ENCODE measurements around the gene OR56B4.

- TF ChIP-seq MAX (IDR thresholded peaks at IDR 0.05) (no peak), TAF1 (IDR thresholded peaks at IDR 0.05; ENCODE audit: low read depth) (no peak), TEAD4 (IDR thresholded peaks at IDR 0.05) (no peak), YY1 (IDR thresholded peaks at IDR 0.05; ENCODE audit: low read depth) (no peak), RAD21 (IDR thresholded peaks at IDR 0.05; ENCODE audit: low read depth) (no peak), CREB1 (IDR thresholded peaks at IDR 0.05; ENCODE audit: low read depth) (no peak), EGR1 (IDR thresholded peaks at IDR 0.05) (no peak)
Observed at GRCh38 chr11:6079463-6079862, 28.0 kb upstream of the OR56B4 start.
